SK-N-SH treated with all-trans-retinoic acid at 6 μM for 48 hours (cell line): Measurements from ENCODE around the gene BPIFB3.

Source experiments
- ATAC-seq: fragments of 200-7000 bp; cut with Tn5 transposase; 3 replicates; pipeline ENCODE4 v1.9.1; 2020; ENCODE audit warnings: mild to moderate bottlenecking, moderate library complexity
- ARNTL ChIP-seq: fragments of 450-650 bp; formaldehyde crosslinking; IDR thresholded peaks from 2 replicates; pipeline ENCODE4 v1.5.0; 2020; ENCODE audit warnings: low read depth, mild to moderate bottlenecking, moderate library complexity, borderline replicate concordance
- CSDC2 ChIP-seq: fragments of 250-450 bp; sonication (Bioruptor Pico); IDR thresholded peaks from 2 replicates; pipeline ENCODE4 v1.5.0; 2020; ENCODE audit warnings: mild to moderate bottlenecking, moderate library complexity
- ESRRG ChIP-seq: fragments of 250-450 bp; sonication (Bioruptor Pico); IDR thresholded peaks from 2 replicates; pipeline ENCODE4 v1.6.1; 2021; ENCODE audit warnings: mild to moderate bottlenecking
- GLIS3 ChIP-seq: fragments of 250-450 bp; sonication (Bioruptor Pico); IDR thresholded peaks from 2 replicates; pipeline ENCODE4 v1.5.0; 2020; ENCODE audit warnings: mild to moderate bottlenecking, moderate library complexity
- ISL1 ChIP-seq: fragments of 250-450 bp; sonication (Bioruptor Pico); IDR thresholded peaks from 2 replicates; pipeline ENCODE4 v2.1.2; 2022; ENCODE audit warnings: mild to moderate bottlenecking, moderate library complexity
- PPARA ChIP-seq: fragments of 250-450 bp; sonication (Bioruptor Pico); IDR thresholded peaks from 2 replicates; pipeline ENCODE4 v1.5.0; 2020; ENCODE audit warnings: mild to moderate bottlenecking, borderline replicate concordance
- RARB ChIP-seq: fragments of 250-450 bp; sonication (Bioruptor Pico); IDR thresholded peaks from 2 replicates; pipeline ENCODE4 v1.8.0; 2021; ENCODE audit warnings: mild to moderate bottlenecking, moderate library complexity
- SNAI2 ChIP-seq: fragments of 250-450 bp; sonication (Bioruptor Pico); IDR thresholded peaks from 2 replicates; pipeline ENCODE4 v1.5.0; 2020; ENCODE audit warnings: mild to moderate bottlenecking, moderate library complexity
- TCF4 ChIP-seq: fragments of 250-450 bp; sonication (Bioruptor Pico); IDR thresholded peaks from 2 replicates; pipeline ENCODE4 v1.8.0; 2021; ENCODE audit warnings: mild to moderate bottlenecking, moderate library complexity, borderline replicate concordance
- TOX ChIP-seq: fragments of 250-450 bp; sonication (Bioruptor Pico); IDR thresholded peaks from 2 replicates; pipeline ENCODE4 v1.8.0; 2021; ENCODE audit warnings: mild to moderate bottlenecking, moderate library complexity, borderline replicate concordance
- ZC3H10 ChIP-seq: fragments of 250-450 bp; sonication (Bioruptor Pico); IDR thresholded peaks from 2 replicates; pipeline ENCODE4 v1.5.1; 2021; ENCODE audit warnings: mild to moderate bottlenecking, moderate library complexity
- ZFP3 ChIP-seq: fragments of 250-450 bp; sonication (Bioruptor Pico); IDR thresholded peaks from 2 replicates; pipeline ENCODE4 v1.5.0; 2020; ENCODE audit warnings: mild to moderate bottlenecking, moderate library complexity
- ZNF565 ChIP-seq: fragments of 450-650 bp; formaldehyde crosslinking; conservative IDR thresholded peaks from 2 replicates; pipeline ENCODE4 v1.5.0; 2020; ENCODE audit warnings: low read depth, mild to moderate bottlenecking, moderate library complexity
- ZNF70 ChIP-seq: fragments of 450-650 bp; formaldehyde crosslinking; IDR thresholded peaks from 2 replicates; pipeline ENCODE4 v1.5.0; 2020; ENCODE audit warnings: mild to moderate bottlenecking, moderate library complexity
- ZNF8 ChIP-seq: fragments of 450-650 bp; formaldehyde crosslinking; IDR thresholded peaks from 2 replicates; pipeline ENCODE4 v1.5.0; 2020; ENCODE audit warnings: mild to moderate bottlenecking, moderate library complexity
- TF ChIP-seq, protein P1 (sequence below): fragments of 250-450 bp; sonication (Bioruptor Pico); IDR thresholded peaks from 2 replicates; pipeline ENCODE4 v1.8.0; 2020; ENCODE audit warnings: mild to moderate bottlenecking, moderate library complexity, borderline replicate concordance
- TF ChIP-seq, protein P2 (sequence below): fragments of 250-450 bp; sonication (Bioruptor Pico); IDR thresholded peaks from 2 replicates; pipeline ENCODE4 v1.5.1; 2020; ENCODE audit warnings: low read depth, mild to moderate bottlenecking, moderate library complexity
- TF ChIP-seq, protein P3 (sequence below): fragments of 250-450 bp; sonication (Bioruptor Pico); IDR thresholded peaks from 2 replicates; pipeline ENCODE4 v1.8.0; 2021; ENCODE audit warnings: low read depth, mild to moderate bottlenecking, moderate library complexity, borderline replicate concordance
- TF ChIP-seq, protein P4 (sequence below): fragments of 250-450 bp; sonication (Bioruptor Pico); IDR thresholded peaks from 2 replicates; pipeline ENCODE4 v1.5.1; 2021; ENCODE audit warnings: mild to moderate bottlenecking, moderate library complexity
- TF ChIP-seq, protein P5 (sequence below): fragments of 250-450 bp; sonication (Bioruptor Pico); IDR thresholded peaks from 2 replicates; pipeline ENCODE4 v1.5.0; 2020; ENCODE audit warnings: mild to moderate bottlenecking, moderate library complexity

BPIFB3 gene

DNA sequence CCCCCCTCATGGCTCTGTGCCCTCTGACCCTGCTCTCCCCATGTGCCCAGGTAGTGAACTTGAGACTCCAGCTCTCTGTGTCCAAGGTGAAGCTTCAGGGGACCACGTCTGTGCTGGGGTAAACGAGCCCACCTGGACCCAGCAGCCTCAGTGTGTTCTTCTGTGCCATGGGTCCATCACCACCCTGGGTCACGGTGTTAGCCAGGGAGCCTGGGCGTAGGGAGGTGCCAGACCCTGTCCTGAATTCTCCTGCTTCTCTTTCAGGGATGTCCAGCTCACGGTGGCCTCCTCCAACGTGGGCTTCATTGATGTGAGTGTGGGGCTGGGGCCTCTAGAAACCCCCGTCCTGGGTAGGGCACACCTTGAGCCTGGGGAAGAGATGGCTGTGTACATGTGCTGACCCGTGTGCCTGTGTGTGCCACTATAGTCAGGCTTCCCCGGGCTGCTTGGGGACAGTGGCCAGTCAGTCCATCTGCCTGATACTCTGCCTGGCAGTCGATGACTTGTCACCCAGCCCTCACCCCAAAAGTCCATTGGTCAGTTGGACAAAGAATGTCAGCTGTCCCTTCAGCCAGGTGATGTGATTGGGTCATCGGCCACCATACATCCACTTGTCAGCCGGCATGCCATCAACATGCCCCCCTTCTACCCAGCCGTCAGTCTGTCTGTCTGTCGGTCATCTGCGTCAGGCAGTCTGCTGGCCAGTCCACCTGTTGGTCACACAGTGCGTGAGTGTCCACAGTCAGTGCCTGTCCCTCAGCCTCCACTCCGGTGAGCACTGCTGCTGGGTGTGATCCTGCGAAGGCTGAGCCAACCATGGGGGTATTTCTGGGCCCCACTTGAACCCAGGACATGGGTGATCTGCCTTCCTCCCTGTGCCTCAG is 33.2 kb upstream of the BPIFB3 start (continued):
- TF ChIP-seq, protein P1, sequence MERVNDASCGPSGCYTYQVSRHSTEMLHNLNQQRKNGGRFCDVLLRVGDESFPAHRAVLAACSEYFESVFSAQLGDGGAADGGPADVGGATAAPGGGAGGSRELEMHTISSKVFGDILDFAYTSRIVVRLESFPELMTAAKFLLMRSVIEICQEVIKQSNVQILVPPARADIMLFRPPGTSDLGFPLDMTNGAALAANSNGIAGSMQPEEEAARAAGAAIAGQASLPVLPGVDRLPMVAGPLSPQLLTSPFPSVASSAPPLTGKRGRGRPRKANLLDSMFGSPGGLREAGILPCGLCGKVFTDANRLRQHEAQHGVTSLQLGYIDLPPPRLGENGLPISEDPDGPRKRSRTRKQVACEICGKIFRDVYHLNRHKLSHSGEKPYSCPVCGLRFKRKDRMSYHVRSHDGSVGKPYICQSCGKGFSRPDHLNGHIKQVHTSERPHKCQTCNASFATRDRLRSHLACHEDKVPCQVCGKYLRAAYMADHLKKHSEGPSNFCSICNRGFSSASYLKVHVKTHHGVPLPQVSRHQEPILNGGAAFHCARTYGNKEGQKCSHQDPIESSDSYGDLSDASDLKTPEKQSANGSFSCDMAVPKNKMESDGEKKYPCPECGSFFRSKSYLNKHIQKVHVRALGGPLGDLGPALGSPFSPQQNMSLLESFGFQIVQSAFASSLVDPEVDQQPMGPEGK = no peak
- no peak for TF ChIP-seq ZC3H10
- TF ChIP-seq ZNF70 (CRISPR knock-in tag) = no peak
- TF ChIP-seq CSDC2 = no peak
- TF ChIP-seq, protein P2, sequence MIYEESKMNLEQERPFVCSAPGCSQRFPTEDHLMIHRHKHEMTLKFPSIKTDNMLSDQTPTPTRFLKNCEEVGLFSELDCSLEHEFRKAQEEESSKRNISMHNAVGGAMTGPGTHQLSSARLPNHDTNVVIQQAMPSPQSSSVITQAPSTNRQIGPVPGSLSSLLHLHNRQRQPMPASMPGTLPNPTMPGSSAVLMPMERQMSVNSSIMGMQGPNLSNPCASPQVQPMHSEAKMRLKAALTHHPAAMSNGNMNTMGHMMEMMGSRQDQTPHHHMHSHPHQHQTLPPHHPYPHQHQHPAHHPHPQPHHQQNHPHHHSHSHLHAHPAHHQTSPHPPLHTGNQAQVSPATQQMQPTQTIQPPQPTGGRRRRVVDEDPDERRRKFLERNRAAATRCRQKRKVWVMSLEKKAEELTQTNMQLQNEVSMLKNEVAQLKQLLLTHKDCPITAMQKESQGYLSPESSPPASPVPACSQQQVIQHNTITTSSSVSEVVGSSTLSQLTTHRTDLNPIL (CRISPR knock-in tag) = no peak
- TF ChIP-seq, all 23 proteins: peak for 0

DNA sequence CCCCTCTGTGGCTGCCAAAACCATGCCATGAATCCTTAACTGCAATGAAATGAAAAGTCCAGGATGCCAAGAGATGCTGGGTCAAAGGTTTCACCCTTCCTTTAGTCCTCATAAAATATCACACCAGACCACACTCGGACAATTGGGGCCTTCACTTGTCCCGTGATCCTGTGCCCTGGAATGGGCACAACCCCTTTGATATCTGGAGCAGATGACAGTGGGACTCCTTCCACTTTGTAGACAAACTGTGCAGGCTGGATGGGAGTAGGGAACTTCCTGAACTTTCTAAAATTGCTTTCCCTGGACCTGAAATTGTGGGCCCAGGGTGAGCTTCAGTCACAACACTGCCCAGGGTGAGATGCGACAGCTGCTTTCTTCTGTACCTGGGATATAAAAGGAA is 31.8 kb upstream of the BPIFB3 start:
- no peak for TF ChIP-seq TCF4 (CRISPR knock-in tag)
- no peak for TF ChIP-seq ESRRG (CRISPR knock-in tag)
- no peak for TF ChIP-seq ARNTL (CRISPR knock-in tag)
- TF ChIP-seq PPARA (CRISPR knock-in tag) = no peak
- TF ChIP-seq, protein P1 = no peak
- no peak for TF ChIP-seq ISL1 (CRISPR knock-in tag)
- TF ChIP-seq ZNF8 = no peak
- TF ChIP-seq, protein P3, sequence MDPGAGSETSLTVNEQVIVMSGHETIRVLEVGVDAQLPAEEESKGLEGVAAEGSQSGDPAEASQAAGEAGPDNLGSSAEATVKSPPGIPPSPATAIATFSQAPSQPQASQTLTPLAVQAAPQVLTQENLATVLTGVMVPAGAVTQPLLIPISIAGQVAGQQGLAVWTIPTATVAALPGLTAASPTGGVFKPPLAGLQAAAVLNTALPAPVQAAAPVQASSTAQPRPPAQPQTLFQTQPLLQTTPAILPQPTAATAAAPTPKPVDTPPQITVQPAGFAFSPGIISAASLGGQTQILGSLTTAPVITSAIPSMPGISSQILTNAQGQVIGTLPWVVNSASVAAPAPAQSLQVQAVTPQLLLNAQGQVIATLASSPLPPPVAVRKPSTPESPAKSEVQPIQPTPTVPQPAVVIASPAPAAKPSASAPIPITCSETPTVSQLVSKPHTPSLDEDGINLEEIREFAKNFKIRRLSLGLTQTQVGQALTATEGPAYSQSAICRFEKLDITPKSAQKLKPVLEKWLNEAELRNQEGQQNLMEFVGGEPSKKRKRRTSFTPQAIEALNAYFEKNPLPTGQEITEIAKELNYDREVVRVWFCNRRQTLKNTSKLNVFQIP (CRISPR knock-in tag) = no peak
- no peak for ATAC-seq

DNA sequence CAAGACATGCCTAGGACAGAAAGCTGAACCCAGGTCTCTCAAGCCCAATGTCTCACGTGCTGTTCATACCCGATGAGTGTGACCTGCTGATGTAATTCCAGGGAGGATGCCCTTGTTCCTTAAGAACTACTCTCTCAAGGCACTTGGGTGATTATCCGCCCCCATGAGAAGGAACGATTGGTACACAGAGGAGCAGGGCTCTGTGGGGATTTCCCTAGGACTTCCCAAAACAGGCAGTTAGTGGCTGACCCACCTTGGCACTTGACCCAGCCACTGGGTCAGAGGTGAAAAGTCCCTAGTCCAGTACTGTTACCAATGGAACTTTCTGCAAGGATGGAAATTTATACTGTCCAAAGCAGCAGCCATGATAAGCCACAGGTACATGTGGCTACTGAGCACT is 31.4 kb upstream of the BPIFB3 start:
- no peak for ATAC-seq
- TF ChIP-seq ZNF565 = no peak
- TF ChIP-seq ZFP3 = no peak
- TF ChIP-seq GLIS3 (CRISPR knock-in tag) = no peak
- TF ChIP-seq ARNTL (CRISPR knock-in tag) = no peak
- TF ChIP-seq, protein P4, sequence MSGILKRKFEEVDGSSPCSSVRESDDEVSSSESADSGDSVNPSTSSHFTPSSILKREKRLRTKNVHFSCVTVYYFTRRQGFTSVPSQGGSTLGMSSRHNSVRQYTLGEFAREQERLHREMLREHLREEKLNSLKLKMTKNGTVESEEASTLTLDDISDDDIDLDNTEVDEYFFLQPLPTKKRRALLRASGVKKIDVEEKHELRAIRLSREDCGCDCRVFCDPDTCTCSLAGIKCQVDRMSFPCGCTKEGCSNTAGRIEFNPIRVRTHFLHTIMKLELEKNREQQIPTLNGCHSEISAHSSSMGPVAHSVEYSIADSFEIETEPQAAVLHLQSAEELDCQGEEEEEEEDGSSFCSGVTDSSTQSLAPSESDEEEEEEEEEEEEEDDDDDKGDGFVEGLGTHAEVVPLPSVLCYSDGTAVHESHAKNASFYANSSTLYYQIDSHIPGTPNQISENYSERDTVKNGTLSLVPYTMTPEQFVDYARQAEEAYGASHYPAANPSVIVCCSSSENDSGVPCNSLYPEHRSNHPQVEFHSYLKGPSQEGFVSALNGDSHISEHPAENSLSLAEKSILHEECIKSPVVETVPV (CRISPR knock-in tag) = no peak
- TF ChIP-seq ISL1 (CRISPR knock-in tag) = no peak
- TF ChIP-seq, protein P3 (CRISPR knock-in tag) = no peak
- TF ChIP-seq, protein P2 (CRISPR knock-in tag) = no peak
- no peak for TF ChIP-seq ZC3H10
- TF ChIP-seq TCF4 (CRISPR knock-in tag) = no peak
- TF ChIP-seq TOX (CRISPR knock-in tag) = no peak
- TF ChIP-seq RARB (CRISPR knock-in tag) = no peak
- TF ChIP-seq, protein P5, sequence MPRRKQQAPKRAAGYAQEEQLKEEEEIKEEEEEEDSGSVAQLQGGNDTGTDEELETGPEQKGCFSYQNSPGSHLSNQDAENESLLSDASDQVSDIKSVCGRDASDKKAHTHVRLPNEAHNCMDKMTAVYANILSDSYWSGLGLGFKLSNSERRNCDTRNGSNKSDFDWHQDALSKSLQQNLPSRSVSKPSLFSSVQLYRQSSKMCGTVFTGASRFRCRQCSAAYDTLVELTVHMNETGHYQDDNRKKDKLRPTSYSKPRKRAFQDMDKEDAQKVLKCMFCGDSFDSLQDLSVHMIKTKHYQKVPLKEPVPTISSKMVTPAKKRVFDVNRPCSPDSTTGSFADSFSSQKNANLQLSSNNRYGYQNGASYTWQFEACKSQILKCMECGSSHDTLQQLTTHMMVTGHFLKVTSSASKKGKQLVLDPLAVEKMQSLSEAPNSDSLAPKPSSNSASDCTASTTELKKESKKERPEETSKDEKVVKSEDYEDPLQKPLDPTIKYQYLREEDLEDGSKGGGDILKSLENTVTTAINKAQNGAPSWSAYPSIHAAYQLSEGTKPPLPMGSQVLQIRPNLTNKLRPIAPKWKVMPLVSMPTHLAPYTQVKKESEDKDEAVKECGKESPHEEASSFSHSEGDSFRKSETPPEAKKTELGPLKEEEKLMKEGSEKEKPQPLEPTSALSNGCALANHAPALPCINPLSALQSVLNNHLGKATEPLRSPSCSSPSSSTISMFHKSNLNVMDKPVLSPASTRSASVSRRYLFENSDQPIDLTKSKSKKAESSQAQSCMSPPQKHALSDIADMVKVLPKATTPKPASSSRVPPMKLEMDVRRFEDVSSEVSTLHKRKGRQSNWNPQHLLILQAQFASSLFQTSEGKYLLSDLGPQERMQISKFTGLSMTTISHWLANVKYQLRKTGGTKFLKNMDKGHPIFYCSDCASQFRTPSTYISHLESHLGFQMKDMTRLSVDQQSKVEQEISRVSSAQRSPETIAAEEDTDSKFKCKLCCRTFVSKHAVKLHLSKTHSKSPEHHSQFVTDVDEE (CRISPR knock-in tag) = no peak
- TF ChIP-seq SNAI2 = no peak
- TF ChIP-seq PPARA (CRISPR knock-in tag) = no peak
